ENCODE data around the gene KRTAP2-3. TPM values are rescaled to one million over a fixed set of nuclear protein-coding genes. Genes with fewer than 3 reads are reported as not detected.

The KRTAP2-3 gene
- total and polyA plus RNA-seq, 2 of the 4 experiments (the other 2 are of a cell fraction), result 1.4 to 35.2 TPM

DNA sequence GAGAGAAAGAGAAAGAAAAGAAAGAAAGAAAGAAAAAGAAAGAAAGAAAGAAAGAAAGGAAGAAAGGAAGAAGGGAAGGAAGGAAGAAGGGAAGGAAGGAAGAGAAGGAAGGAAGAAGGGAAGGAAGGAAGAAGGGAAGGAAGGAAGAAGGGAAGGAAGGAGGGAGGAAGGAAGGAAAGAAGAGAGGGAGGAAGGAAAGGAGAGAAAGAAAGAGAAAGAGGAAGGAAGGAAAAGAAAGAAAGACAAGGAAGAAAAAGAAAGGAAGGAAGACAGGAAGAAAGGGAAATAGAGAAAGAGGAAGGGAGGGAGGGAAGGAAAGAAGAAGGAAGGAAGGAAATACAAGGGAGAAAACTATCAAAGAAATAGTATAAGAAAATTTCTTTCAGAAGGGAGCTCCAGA is 16.9 kb upstream of the KRTAP2-3 start:
- no peaks in the 10 kb centered on the region for H3K79me1 ChIP-seq (ENCODE audit: low read depth in 1 of 2, low read length in 2 of 2)
- no peak overlapping the region for H4K8ac ChIP-seq (ENCODE audit: low read depth in 2 of 2, low read length in 2 of 2)
- H2BK15ac ChIP-seq (ENCODE audit: low read depth, low read length), result no peak overlapping the region
- H3K23ac ChIP-seq (ENCODE audit: low read depth, low read length), result no peak overlapping the region
- H3K9me1 ChIP-seq (ENCODE audit: insufficient read depth, low read length), result no peaks in the 10 kb centered on the region
- H3K27ac ChIP-seq (ENCODE audit: insufficient read depth, low read length), result no peak overlapping the region
- intact Hi-C loops (cut with micrococcal nuclease) (no loop called here), dilution Hi-C loops (cut with HindIII; ENCODE audit: low sequenced_read_pairs, unreplicated experiment) (no loop called here), in situ Hi-C loops (cut with MboI; ENCODE audit: low sequenced_read_pairs) (no loop called here)
- H3K4me3 ChIP-seq (ENCODE audit: insufficient read depth, low read depth, low read length), result no peak overlapping the region
- H2AFZ ChIP-seq (replicated peaks; ENCODE audit: low read length, poor library complexity), result no peak overlapping the region
- no peak for DNase-seq
- no peak for ATAC-seq (ENCODE audit: low read depth)
- H4K91ac ChIP-seq (ENCODE audit: insufficient read depth, low read depth, low read length), result no peak overlapping the region
- no peak overlapping the region; the same call in 1 of the 2 replicates for H2BK120ac ChIP-seq (ENCODE audit: low read depth, low read length)
- H3K4ac ChIP-seq (ENCODE audit: low read depth, low read length), result no peak overlapping the region
- ChIA-PET CTCF (no interaction called here), POLR2A (ENCODE audit: unreplicated experiment) (no interaction called here)
- TF ChIP-seq SMC3 (IDR thresholded peaks at IDR 0.05; ENCODE audit: low read depth, low read length) (no peak), MAZ (IDR thresholded peaks at IDR 0.05; ENCODE audit: borderline replicate concordance, low read depth, low read length) (no peak), CHD1 (IDR thresholded peaks at IDR 0.05; ENCODE audit: low read depth, low read length) (no peak)
- no peak overlapping the region for H2AK9ac ChIP-seq (replicated peaks; ENCODE audit: low read depth, low read length, poor library complexity)
- H3K14ac ChIP-seq (replicated peaks; ENCODE audit: low read depth, low read length), result no peak overlapping the region
- H4K5ac ChIP-seq (ENCODE audit: low read depth, low read length), result no peak overlapping the region
- H3K4me1 ChIP-seq (ENCODE audit: control insufficient read depth, insufficient read depth, low read length), result no peaks in the 10 kb centered on the region
- H3K9me3 ChIP-seq (ENCODE audit: control insufficient read depth, insufficient read depth, low read length), result no peaks in the 10 kb centered on the region
- no peak overlapping the region for H3K18ac ChIP-seq (ENCODE audit: low read depth, low read length)
- H3K9ac ChIP-seq (ENCODE audit: low read depth, low read length), result no peak overlapping the region
- H3K27me3 ChIP-seq (ENCODE audit: control insufficient read depth, insufficient read depth, low read length), result no peaks in the 10 kb centered on the region
- no TSS peak for BruUV-seq (replicated peaks)
- H4K20me1 ChIP-seq (ENCODE audit: insufficient read depth, low read length), result no peaks in the 10 kb centered on the region
- no peak overlapping the region for H3K4me2 ChIP-seq (ENCODE audit: low read depth, low read length)
- H2BK5ac ChIP-seq (ENCODE audit: low read depth, low read length, poor library complexity, severe bottlenecking), result no peak overlapping the region
- no peaks in the 10 kb centered on the region for H3K36me3 ChIP-seq (ENCODE audit: control insufficient read depth, insufficient read depth, low read length)
- no peak overlapping the region for H2BK20ac ChIP-seq (ENCODE audit: low read depth, low read length)
- no peak overlapping the region for H2AK5ac ChIP-seq (ENCODE audit: low read depth, low read length)
- no peak overlapping the region for H3K56ac ChIP-seq (ENCODE audit: extremely low read depth, insufficient read depth, low read length)
